Transverse colon (tissue), 4 donors: Measurements from ENCODE around the gene PRRX1. TPM values are rescaled to one million over a fixed set of nuclear protein-coding genes. Genes with fewer than 3 reads are reported as not detected.

Source experiments
- DNase-seq: peaks from one replicate; pipeline ENCODE4 v3.0.0-alpha.2; 2019
- H3K27ac ChIP-seq, 4 donors: fragments of 200-600 bp; sonication (generic); 2 replicates each; pipeline ENCODE4 v1.5.1; 2016 to 2018; ENCODE audit warnings: inconsistent platforms in 4 of 4
- H3K27me3 ChIP-seq: fragments of 200-600 bp; sonication (generic); 2 replicates; pipeline ENCODE4 v1.5.1; 2017; ENCODE audit warnings: inconsistent platforms
- H3K36me3 ChIP-seq, 4 donors: fragments of 200-600 bp; sonication (generic); 2 replicates each; pipeline ENCODE4 v1.5.1; 2017 to 2019; ENCODE audit warnings: inconsistent platforms in 4 of 4
- H3K4me1 ChIP-seq, 4 donors: fragments of 200-600 bp; sonication (generic); 2 replicates each; pipeline ENCODE4 v1.5.1; 2017 to 2020; ENCODE audit warnings: inconsistent platforms in 4 of 4
- H3K4me3 ChIP-seq, 4 donors: fragments of 200-600 bp; sonication (generic); 1 replicate in 1 of 4; 2 replicates in 3 of 4; pipeline versions ENCODE4 v1.5.1 to v1.6.1; 2017 to 2019; ENCODE audit warnings: inconsistent platforms in 4 of 4
- H3K9me3 ChIP-seq, 2 donors: fragments of 200-600 bp; sonication (generic); 2 replicates each; pipeline ENCODE4 v1.5.1; 2017 to 2019; ENCODE audit warnings: inconsistent platforms in 2 of 2
- CTCF ChIP-seq, 5 experiments: fragments of 200-600 bp in 3 of 5; fragments of 450-650 bp in 2 of 5; sonication (generic) in 3 of 5; IDR thresholded peaks; 1 replicate in 2 of 5; 2 replicates in 3 of 5; pipeline ENCODE4 v1.5.1; 2016 to 2017; ENCODE audit warnings: antibody characterized with exemption in 5 of 5, inconsistent platforms in 3 of 5, mild to moderate bottlenecking in 2 of 5, moderate library complexity in 1 of 5
- EP300 ChIP-seq: sonication (generic); formaldehyde crosslinking; IDR thresholded peaks from one replicate; pipeline ENCODE4 v1.6.1; 2017; ENCODE audit warnings: antibody characterized with exemption, low read depth
- POLR2A ChIP-seq: fragments of 450-650 bp; IDR thresholded peaks from one replicate; pipeline ENCODE4 v1.6.1; 2016; ENCODE audit warnings: antibody characterized with exemption, mild to moderate bottlenecking, moderate library complexity
- POLR2AphosphoS5 ChIP-seq, 3 donors: sonication (generic); formaldehyde crosslinking; IDR thresholded peaks; one replicate each; pipeline ENCODE4 v1.6.1; 2016; ENCODE audit warnings: antibody characterized with exemption in 3 of 3
- WGBS, 2 donors: methylation state at CpG; one replicate each; pipeline ENCODE4 v1.1.5; 2018; ENCODE audit warnings: low coverage in 1 of 2; 5-methylcytosine and 5-hydroxymethylcytosine counted together
- in situ Hi-C, 4 donors: fragments of 200-750 bp; cut with MboI; loops; one replicate each; pipeline versions ENCODE4 v1.15.0 to v1.15.1; 2017; ENCODE audit warnings: low sequenced_read_pairs in 3 of 4, low pct_ligation_motif_present in 1 of 4, low pct_unique_long_range_greater_than_20kb in 1 of 4
- intact Hi-C: fragments of 100-400 bp; cut with DNase I; formaldehyde crosslinking; loops from one replicate; pipeline ENCODE4 v1.15.1; 2023; ENCODE audit warnings: low total_unique reads
- total RNA-seq, 4 donors: library from RNA; depleted of rRNA; stranded (reverse); fragments of >200 nt; gene quantifications; one replicate each; pipeline ENCODE4 v1.1.0, GENCODE V29; 2016

The PRRX1 gene
- total RNA-seq, 4 donors from 2014 or later = 0.75 to 9.2 (median 2.7) TPM

GRCh38 chr1:170678027-170678600, 14.2 kb downstream of the PRRX1 start:
- TF ChIP-seq POLR2AphosphoS5 (IDR thresholded peaks at IDR 0.05) (no peak), CTCF (IDR thresholded peaks at IDR 0.05) (no peak), POLR2A (no peak), EP300 (no peak)
- Histone ChIP-seq H3K27ac (no peak overlapping the region), H3K4me3 (no peak overlapping the region), H3K36me3 (no peaks in the 10 kb centered on the region), H3K27me3 (peaks cover 25% of the 10 kb centered on the region), H3K4me1 (no peaks in the 10 kb centered on the region), H3K9me3 (no peaks in the 10 kb centered on the region)
- DNase-seq = no peak
- intact Hi-C loops (no loop called here), in situ Hi-C loops (loop anchor here in 1 of 4 donors (25.0 kb wide), 1 partner anchor 259 kb away; the partner anchor contains the start of gene MROH9)
- WGBS, 2 donors = 73 to 81% methylated on average over 3 of the region's 3 CpGs

- H3K27me3 ChIP-seq = peaks cover 15% of the 10 kb centered on the region
- no peak for TF ChIP-seq POLR2AphosphoS5 (IDR thresholded peaks at IDR 0.05)
- no peak for TF ChIP-seq POLR2A
- TF ChIP-seq CTCF (IDR thresholded peaks at IDR 0.05) = no peak
- no peak for TF ChIP-seq EP300
- DNase-seq = no peak
- H3K9me3 ChIP-seq = no peaks in the 10 kb centered on the region
- in situ Hi-C loops (loop anchor here in 1 of 4 donors (25.0 kb wide), 1 partner anchor 257 kb away; the partner anchor contains the start of gene MROH9), intact Hi-C loops (no loop called here)
- 25% methylated on average over 2 to 3 of the region's 3 CpGs for WGBS, 2 donors
- H3K4me1 ChIP-seq = no peaks in the 10 kb centered on the region
- no peak overlapping the region for H3K27ac ChIP-seq
- H3K36me3 ChIP-seq = no peaks in the 10 kb centered on the region
- H3K4me3 ChIP-seq = no peak overlapping the region
These were observed 16.5 kb downstream of the PRRX1 start for GRCh38 chr1:170680428-170680827.

GRCh38 chr1:170682169-170682568, 18.2 kb downstream of the PRRX1 start:
- H3K36me3 ChIP-seq = no peaks in the 10 kb centered on the region
- TF ChIP-seq POLR2A (no peak), EP300 (no peak), POLR2AphosphoS5 (IDR thresholded peaks at IDR 0.05) (no peak), CTCF (IDR thresholded peaks at IDR 0.05) (no peak)
- intact Hi-C loops = no loop called here

GRCh38 chr1:170682809-170683208, 18.9 kb downstream of the PRRX1 start:
- DNase-seq = no peak
- Histone ChIP-seq H3K27ac (no peak overlapping the region), H3K27me3 (peaks cover 9% of the 10 kb centered on the region), H3K36me3 (no peaks in the 10 kb centered on the region), H3K9me3 (no peaks in the 10 kb centered on the region), H3K4me1 (no peaks in the 10 kb centered on the region), H3K4me3 (no peak overlapping the region)
- 69 to 73% methylated on average over 1 of the region's 1 CpG for WGBS, 2 donors
- intact Hi-C loops = no loop called here
- no peak for TF ChIP-seq POLR2A
- TF ChIP-seq POLR2AphosphoS5 (IDR thresholded peaks at IDR 0.05) = no peak
- no peak for TF ChIP-seq EP300
- no peak for TF ChIP-seq CTCF (IDR thresholded peaks at IDR 0.05)
- in situ Hi-C loops = loop anchor here in 1 of 4 donors (25.0 kb wide), 1 partner anchor 254 kb away; the partner anchor contains the start of gene MROH9

More at GRCh38 chr1:170682169-170682568, 18.2 kb downstream of the PRRX1 start:
- in situ Hi-C loops = loop anchor here in 1 of 4 donors (25.0 kb wide), 1 partner anchor 255 kb away; the partner anchor contains the start of gene MROH9
- no peak overlapping the region for H3K4me3 ChIP-seq
- H3K4me1 ChIP-seq = no peaks in the 10 kb centered on the region
- peaks cover 9% of the 10 kb centered on the region for H3K27me3 ChIP-seq
- WGBS, 2 donors = 40 to 63% methylated on average over 1 of the region's 1 CpG
- no peaks in the 10 kb centered on the region for H3K9me3 ChIP-seq
- no peak overlapping the region for H3K27ac ChIP-seq
- no peak for DNase-seq
